ENCODE measurements around the gene CORO7.

CORO7 gene

DNA sequence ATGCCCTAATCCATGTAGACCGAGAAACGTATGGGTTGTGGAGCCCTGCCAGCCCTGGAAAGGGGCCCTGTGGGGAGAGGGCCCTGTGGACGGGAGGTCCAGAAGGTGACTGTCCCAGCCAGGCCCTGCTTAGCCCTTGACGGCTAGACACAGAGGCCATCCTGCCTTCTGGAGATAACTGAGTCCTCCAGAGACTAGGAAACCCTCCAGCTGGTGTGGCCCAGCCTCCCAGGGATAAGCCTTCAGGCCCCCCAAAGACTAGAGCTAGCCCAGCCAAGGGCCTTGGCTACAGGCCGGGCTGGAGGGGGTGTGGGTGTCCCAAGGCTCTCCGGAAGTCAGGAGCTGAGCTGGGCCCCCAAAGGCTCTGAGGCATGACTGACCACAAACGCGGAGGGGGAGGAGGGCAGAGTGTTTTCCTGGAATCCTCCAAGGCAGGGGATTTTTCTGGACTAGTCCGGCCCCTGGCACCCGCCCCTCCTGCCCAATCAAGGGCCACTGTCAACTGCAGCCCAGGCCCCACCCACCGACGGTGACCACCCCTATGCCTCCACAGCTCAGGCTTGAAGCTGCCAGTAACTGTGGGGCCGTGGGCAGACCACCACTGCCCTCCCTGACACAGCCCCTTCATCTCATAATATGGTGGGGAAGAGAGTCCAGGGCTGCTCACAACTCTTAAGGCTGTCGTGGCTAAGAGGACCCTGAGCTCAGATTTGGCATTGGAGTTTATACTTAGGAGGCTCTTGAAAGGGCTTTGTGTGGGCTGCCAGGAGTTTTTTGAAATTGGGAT is 45.6 kb downstream of the CORO7 start:
- Histone ChIP-seq H3K4me3 (ENCODE audit: low read depth, low read length) (no peak overlapping the region), H3K9ac (ENCODE audit: low read depth, low read length) (no peak overlapping the region)

GRCh38 chr16:4370151-4370550 is 46.2 kb downstream of the CORO7 start:
- Histone ChIP-seq H3K36me3 (ENCODE audit: control insufficient read depth, insufficient read depth, low read length) (peaks cover 3% of the 10 kb centered on the region), H3K9ac (ENCODE audit: low read depth, low read length) (no peak overlapping the region), H3K27me3 (ENCODE audit: control insufficient read depth, insufficient read depth, low read length) (no peaks in the 10 kb centered on the region), H3K9me3 (ENCODE audit: control insufficient read depth, insufficient read depth, low read length) (no peaks in the 10 kb centered on the region), H3K4me1 (ENCODE audit: control insufficient read depth, insufficient read depth, low read length) (peaks cover 8% of the 10 kb centered on the region), H3K4me3 (ENCODE audit: low read depth, low read length) (no peak overlapping the region)

More for the DNA sequence above, 45.6 kb downstream of the CORO7 start:
- Histone ChIP-seq H3K9me3 (ENCODE audit: control insufficient read depth, insufficient read depth, low read length) (no peaks in the 10 kb centered on the region), H3K27me3 (ENCODE audit: control insufficient read depth, insufficient read depth, low read length) (no peaks in the 10 kb centered on the region), H3K4me1 (ENCODE audit: control insufficient read depth, insufficient read depth, low read length) (peaks cover 8% of the 10 kb centered on the region), H3K36me3 (ENCODE audit: control insufficient read depth, insufficient read depth, low read length) (peaks cover 3% of the 10 kb centered on the region)

DNA sequence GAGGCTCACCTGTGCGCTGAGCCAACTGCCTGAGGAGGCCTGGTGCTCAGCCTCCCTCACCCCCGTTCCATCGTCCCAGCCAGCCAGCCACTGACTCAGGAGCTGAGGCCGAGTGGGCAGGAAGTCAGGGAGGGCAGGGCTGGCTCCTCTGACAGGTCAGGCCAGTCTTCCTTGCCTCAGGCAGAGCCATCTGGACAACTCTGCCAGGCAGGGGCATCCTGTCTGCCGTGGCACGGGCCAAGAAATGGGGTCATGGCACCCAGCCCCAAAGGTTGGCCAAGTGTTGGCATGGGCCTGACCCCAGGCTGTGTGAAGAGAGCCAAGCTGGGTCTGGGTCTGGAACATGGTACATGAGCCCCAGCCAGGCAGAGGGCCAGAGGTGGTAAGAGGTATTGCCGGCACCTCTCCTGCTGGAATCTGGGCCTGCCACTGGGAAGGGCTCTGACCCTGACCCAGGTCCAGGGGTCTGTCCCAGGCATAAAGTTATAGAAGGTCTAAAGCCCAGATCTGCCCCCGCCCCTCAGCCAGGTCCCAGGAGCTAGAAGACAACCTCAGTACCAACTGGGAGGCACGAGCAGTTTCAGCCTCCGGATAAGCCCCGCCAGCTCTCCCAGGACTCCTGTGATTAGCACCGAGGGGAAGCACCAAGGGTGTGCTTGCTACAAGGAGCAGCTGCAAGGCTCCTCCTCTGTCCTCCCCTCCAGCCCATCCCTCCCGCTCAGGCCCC is 47.2 kb downstream of the CORO7 start:
- H3K9ac ChIP-seq (ENCODE audit: low read depth, low read length) = no peak overlapping the region
- H3K27me3 ChIP-seq (ENCODE audit: control insufficient read depth, insufficient read depth, low read length) = no peaks in the 10 kb centered on the region
- H3K4me1 ChIP-seq (ENCODE audit: control insufficient read depth, insufficient read depth, low read length) = peaks cover 8% of the 10 kb centered on the region
- no peaks in the 10 kb centered on the region for H3K9me3 ChIP-seq (ENCODE audit: control insufficient read depth, insufficient read depth, low read length)
- no peaks in the 10 kb centered on the region for H3K36me3 ChIP-seq (ENCODE audit: control insufficient read depth, insufficient read depth, low read length)
- no peak overlapping the region for H3K4me3 ChIP-seq (ENCODE audit: low read depth, low read length)

- H3K4me3 ChIP-seq (ENCODE audit: low read depth, low read length) = no peak overlapping the region
- H3K9me3 ChIP-seq (ENCODE audit: control insufficient read depth, insufficient read depth, low read length) = no peaks in the 10 kb centered on the region
- no peaks in the 10 kb centered on the region for H3K27me3 ChIP-seq (ENCODE audit: control insufficient read depth, insufficient read depth, low read length)
- peaks cover under 1% of the 10 kb centered on the region for H3K4me1 ChIP-seq (ENCODE audit: control insufficient read depth, insufficient read depth, low read length)
- no peaks in the 10 kb centered on the region for H3K36me3 ChIP-seq (ENCODE audit: control insufficient read depth, insufficient read depth, low read length)
- no peak overlapping the region for H3K9ac ChIP-seq (ENCODE audit: low read depth, low read length)
Observed at GRCh38 chr16:4367393-4367856, 49.0 kb downstream of the CORO7 start.

DNA sequence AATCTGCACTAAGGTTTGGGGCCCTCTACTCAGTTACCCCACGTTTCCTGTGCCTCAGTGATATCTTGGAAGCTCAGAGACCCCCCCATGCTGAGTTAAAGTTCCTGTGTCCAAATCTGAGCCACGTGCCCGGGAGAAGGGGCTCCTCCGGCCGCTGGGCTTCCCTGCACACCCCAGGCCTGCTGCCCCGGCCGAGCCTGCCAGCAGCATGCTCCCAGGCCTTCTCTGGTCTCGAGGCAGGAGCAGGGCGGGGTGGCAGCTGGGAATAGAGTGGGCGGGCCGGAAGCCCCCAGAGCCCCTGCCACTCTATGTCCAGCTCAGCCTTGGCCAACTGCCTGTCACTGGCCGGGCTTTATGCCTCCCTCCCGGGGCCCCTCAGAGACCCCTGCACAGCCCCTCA is 50.4 kb downstream of the CORO7 start:
- Histone ChIP-seq H3K4me3 (ENCODE audit: low read depth, low read length) (no peak overlapping the region), H3K4me1 (ENCODE audit: control insufficient read depth, insufficient read depth, low read length) (no peaks in the 10 kb centered on the region), H3K36me3 (ENCODE audit: control insufficient read depth, insufficient read depth, low read length) (no peaks in the 10 kb centered on the region), H3K9me3 (ENCODE audit: control insufficient read depth, insufficient read depth, low read length) (no peaks in the 10 kb centered on the region), H3K9ac (ENCODE audit: low read depth, low read length) (no peak overlapping the region), H3K27me3 (ENCODE audit: control insufficient read depth, insufficient read depth, low read length) (no peaks in the 10 kb centered on the region)

GRCh38 chr16:4365615-4366014 is 50.8 kb downstream of the CORO7 start:
- Histone ChIP-seq H3K27me3 (ENCODE audit: control insufficient read depth, insufficient read depth, low read length) (no peaks in the 10 kb centered on the region), H3K9ac (ENCODE audit: low read depth, low read length) (no peak overlapping the region), H3K36me3 (ENCODE audit: control insufficient read depth, insufficient read depth, low read length) (peaks cover 3% of the 10 kb centered on the region), H3K9me3 (ENCODE audit: control insufficient read depth, insufficient read depth, low read length) (no peaks in the 10 kb centered on the region), H3K4me1 (ENCODE audit: control insufficient read depth, insufficient read depth, low read length) (no peaks in the 10 kb centered on the region), H3K4me3 (ENCODE audit: low read depth, low read length) (no peak overlapping the region)

DNA sequence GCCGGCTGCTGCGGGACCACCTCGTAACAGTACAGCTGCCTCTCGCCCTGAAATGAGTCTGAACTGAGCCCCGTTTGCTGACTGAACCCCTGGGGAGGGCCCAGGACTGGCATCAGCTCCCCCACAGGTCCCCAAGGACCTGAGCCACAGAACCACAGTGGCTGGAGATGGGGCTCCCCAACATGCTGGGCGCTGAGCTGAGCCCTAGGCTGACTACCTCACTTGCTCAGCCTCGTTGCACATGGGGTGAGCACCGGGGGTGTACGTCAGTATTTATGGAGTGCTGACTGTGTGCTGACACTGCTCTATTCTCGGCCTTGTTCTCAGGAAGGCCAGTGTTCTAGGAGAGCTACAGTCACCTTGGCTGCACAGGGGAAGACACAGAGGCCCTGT is 51.4 kb downstream of the CORO7 start:
- H3K27me3 ChIP-seq (ENCODE audit: control insufficient read depth, insufficient read depth, low read length) = no peaks in the 10 kb centered on the region
- H3K9ac ChIP-seq (ENCODE audit: low read depth, low read length) = no peak overlapping the region
- H3K4me3 ChIP-seq (ENCODE audit: low read depth, low read length) = no peak overlapping the region
- H3K36me3 ChIP-seq (ENCODE audit: control insufficient read depth, insufficient read depth, low read length) = peaks cover 3% of the 10 kb centered on the region
- no peaks in the 10 kb centered on the region for H3K4me1 ChIP-seq (ENCODE audit: control insufficient read depth, insufficient read depth, low read length)
- H3K9me3 ChIP-seq (ENCODE audit: control insufficient read depth, insufficient read depth, low read length) = no peaks in the 10 kb centered on the region

GRCh38 chr16:4364196-4365013 is 52.0 kb downstream of the CORO7 start:
- H3K4me1 ChIP-seq (ENCODE audit: control insufficient read depth, insufficient read depth, low read length) = no peaks in the 10 kb centered on the region
- H3K9me3 ChIP-seq (ENCODE audit: control insufficient read depth, insufficient read depth, low read length) = no peaks in the 10 kb centered on the region
- no peak overlapping the region for H3K4me3 ChIP-seq (ENCODE audit: low read depth, low read length)
- H3K27me3 ChIP-seq (ENCODE audit: control insufficient read depth, insufficient read depth, low read length) = no peaks in the 10 kb centered on the region
- no peak overlapping the region for H3K9ac ChIP-seq (ENCODE audit: low read depth, low read length)
- peaks cover 3% of the 10 kb centered on the region for H3K36me3 ChIP-seq (ENCODE audit: control insufficient read depth, insufficient read depth, low read length)

DNA sequence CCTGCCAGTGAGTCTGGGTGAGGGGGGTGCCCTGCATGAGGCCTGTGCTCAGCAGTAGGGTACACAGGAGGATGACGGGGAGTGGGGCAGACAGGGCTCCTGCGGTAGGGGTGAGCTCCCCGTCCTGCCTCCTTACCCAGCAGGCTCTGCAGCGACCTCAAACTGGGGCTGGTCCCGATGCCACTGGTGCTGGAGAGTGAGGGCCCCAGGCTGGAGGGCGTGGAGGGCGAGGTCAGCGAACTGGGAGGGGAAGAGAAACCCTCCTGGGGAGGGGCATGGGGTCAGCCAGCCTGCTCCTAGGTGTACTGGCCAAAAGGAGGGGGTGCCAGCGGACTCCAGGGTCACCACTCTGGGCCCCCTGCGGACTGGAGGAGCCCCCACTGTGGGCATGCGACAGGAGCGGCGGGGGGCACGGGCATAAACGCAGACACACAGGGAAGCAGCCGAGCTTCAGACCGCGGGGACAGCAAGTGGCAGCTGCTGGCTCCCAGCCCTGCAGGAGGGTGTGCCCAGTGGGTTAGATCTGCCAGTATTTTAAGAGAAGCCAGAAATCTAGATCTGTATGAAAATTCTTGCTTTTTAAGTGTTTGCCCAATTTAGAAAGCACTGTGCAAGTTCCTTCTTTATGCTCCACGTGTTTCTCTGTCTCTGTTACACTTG is 53.8 kb downstream of the CORO7 start:
- H3K27me3 ChIP-seq (ENCODE audit: control insufficient read depth, insufficient read depth, low read length) = no peaks in the 10 kb centered on the region
- no peaks in the 10 kb centered on the region for H3K9me3 ChIP-seq (ENCODE audit: control insufficient read depth, insufficient read depth, low read length)
- H3K4me3 ChIP-seq (ENCODE audit: low read depth, low read length) = no peak overlapping the region
- H3K9ac ChIP-seq (ENCODE audit: low read depth, low read length) = no peak overlapping the region
- no peaks in the 10 kb centered on the region for H3K4me1 ChIP-seq (ENCODE audit: control insufficient read depth, insufficient read depth, low read length)
- H3K36me3 ChIP-seq (ENCODE audit: control insufficient read depth, insufficient read depth, low read length) = peaks cover 3% of the 10 kb centered on the region

DNA sequence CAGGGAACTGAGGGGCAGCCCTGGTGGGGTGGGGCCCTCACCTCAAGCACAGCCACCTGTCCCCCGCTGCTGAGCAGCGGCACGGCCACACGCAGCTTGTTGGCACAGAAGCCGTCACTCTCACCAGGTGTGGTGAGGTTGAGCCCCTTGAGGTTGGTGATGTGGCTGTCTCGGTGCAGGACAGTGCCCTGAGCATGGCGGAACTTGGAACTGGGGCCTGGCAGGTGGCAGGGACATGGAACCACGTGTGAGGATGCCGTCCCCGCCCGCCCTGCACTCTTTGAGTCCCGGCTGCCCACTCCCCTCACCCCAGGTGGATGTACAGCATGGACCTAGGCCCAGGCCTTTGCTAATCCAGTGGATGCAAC is 54.5 kb downstream of the CORO7 start:
- H3K27me3 ChIP-seq (ENCODE audit: control insufficient read depth, insufficient read depth, low read length) = no peaks in the 10 kb centered on the region
- no peak overlapping the region for H3K4me3 ChIP-seq (ENCODE audit: low read depth, low read length)
- H3K36me3 ChIP-seq (ENCODE audit: control insufficient read depth, insufficient read depth, low read length) = peaks cover 3% of the 10 kb centered on the region
- H3K4me1 ChIP-seq (ENCODE audit: control insufficient read depth, insufficient read depth, low read length) = no peaks in the 10 kb centered on the region
- H3K9ac ChIP-seq (ENCODE audit: low read depth, low read length) = no peak overlapping the region
- no peaks in the 10 kb centered on the region for H3K9me3 ChIP-seq (ENCODE audit: control insufficient read depth, insufficient read depth, low read length)
